Ovary (tissue), 9 donors: ENCODE results near the gene FOXL3. TPM values are rescaled to one million over a fixed set of nuclear protein-coding genes. Genes with fewer than 3 reads are reported as not detected.

Source experiments
- DNase-seq, 5 donors: peaks; one replicate each; pipeline ENCODE4 v3.0.0-alpha.2; 2019 to 2020
- H3K27ac ChIP-seq, 2 donors: fragments of 200-600 bp; one replicate each; pipeline versions ENCODE4 v1.5.1 to v1.8.0; 2019 to 2022
- H3K27me3 ChIP-seq: fragments of 200-600 bp; one replicate; pipeline ENCODE4 v1.8.0; 2022
- H3K36me3 ChIP-seq: fragments of 200-600 bp; sonication (generic); one replicate; pipeline ENCODE4 v1.5.1; 2019
- H3K4me1 ChIP-seq: one replicate; pipeline ENCODE4 v1.8.1; 2013; ENCODE audit warnings: mild to moderate bottlenecking, moderate library complexity; ENCODE audit not compliant: insufficient read depth
- H3K4me3 ChIP-seq: fragments of 200-600 bp; sonication (generic); one replicate; pipeline ENCODE4 v1.5.1; 2017
- H3K9me3 ChIP-seq, 2 donors: fragments of 200-600 bp in 1 of 2; sonication (generic) in 1 of 2; one replicate each; pipeline versions ENCODE4 v1.5.1 to v1.8.1; 2013 to 2019; ENCODE audit warnings: mild to moderate bottlenecking in 1 of 2, moderate library complexity in 1 of 2
- CTCF ChIP-seq, 3 donors: fragments of 450-650 bp in 2 of 3; fragments of 200-600 bp in 1 of 3; IDR thresholded peaks; one replicate each; pipeline versions ENCODE4 v1.5.1 to v1.8.0; 2016 to 2022; ENCODE audit warnings: antibody characterized with exemption in 3 of 3, mild to moderate bottlenecking in 1 of 3
- EP300 ChIP-seq: sonication (generic); formaldehyde crosslinking; IDR thresholded peaks from one replicate; pipeline ENCODE4 v1.6.1; 2017; ENCODE audit warnings: antibody characterized with exemption
- POLR2A ChIP-seq: fragments of 450-650 bp; IDR thresholded peaks from one replicate; pipeline ENCODE4 v1.6.1; 2017; ENCODE audit warnings: antibody characterized with exemption, mild to moderate bottlenecking, moderate library complexity
- whole genome bisulfite sequencing, 3 donors: extraction: QIAGEN DNeasy Blood & Tissue Kit in 1 of 3; methylation state at CpG; one replicate each; pipeline versions ENCODE4 v1.1.5 to v1.1.7; 2013 to 2017; 5-methylcytosine and 5-hydroxymethylcytosine counted together
- intact Hi-C, 4 donors: fragments of 100-400 bp; cut with DNase I; formaldehyde crosslinking; loops; one replicate each; pipeline versions ENCODE4 v1.11.0 to v1.15.1; 2022 to 2023
- polyA plus RNA-seq, 2 donors: library from polyadenylated mRNA; stranded (reverse); fragments of 200-250 nt in 1 of 2; fragments of 350-450 nt in 1 of 2; fragmentation: Illumina TruSeq in 1 of 2; extraction: RNeasy Lipid Tissue Mini Kit (QIAGEN cat#74804) in 1 of 2; gene quantifications; one replicate each; pipeline ENCODE4 v1.2.3, GENCODE V29; 2013 to 2014
- total RNA-seq, 7 donors: library from RNA; depleted of rRNA in 2 of 7; stranded (reverse); fragments of >200 nt in 2 of 7; fragmentation: NEBNext Ultra II Directional in 3 of 7; extraction: Animal tissue kit (Norgen Biotek cat#: 25700) in 3 of 7; gene quantifications; one replicate each; pipeline versions ENCODE4 v1.1.0 to v1.2.4, GENCODE V29; 2016 to 2023
- donor health status: DM: no; HTN: no; CAD: no; lungs with moderate emphysema.
- donor health status: DM: no; HTN: no; CAD: no.
- donor health status: Bipolar disorder and iron deficiency.
- donor health status: DM: yes; HTN: yes; CAD: no.
- donor health status: DM: no; HTN: no; CAD: no.
- donor health status: DM: yes; HTN: yes; CAD: no.

FOXL3 gene
- total and polyA plus RNA-seq, 9 donors = not detected

DNA sequence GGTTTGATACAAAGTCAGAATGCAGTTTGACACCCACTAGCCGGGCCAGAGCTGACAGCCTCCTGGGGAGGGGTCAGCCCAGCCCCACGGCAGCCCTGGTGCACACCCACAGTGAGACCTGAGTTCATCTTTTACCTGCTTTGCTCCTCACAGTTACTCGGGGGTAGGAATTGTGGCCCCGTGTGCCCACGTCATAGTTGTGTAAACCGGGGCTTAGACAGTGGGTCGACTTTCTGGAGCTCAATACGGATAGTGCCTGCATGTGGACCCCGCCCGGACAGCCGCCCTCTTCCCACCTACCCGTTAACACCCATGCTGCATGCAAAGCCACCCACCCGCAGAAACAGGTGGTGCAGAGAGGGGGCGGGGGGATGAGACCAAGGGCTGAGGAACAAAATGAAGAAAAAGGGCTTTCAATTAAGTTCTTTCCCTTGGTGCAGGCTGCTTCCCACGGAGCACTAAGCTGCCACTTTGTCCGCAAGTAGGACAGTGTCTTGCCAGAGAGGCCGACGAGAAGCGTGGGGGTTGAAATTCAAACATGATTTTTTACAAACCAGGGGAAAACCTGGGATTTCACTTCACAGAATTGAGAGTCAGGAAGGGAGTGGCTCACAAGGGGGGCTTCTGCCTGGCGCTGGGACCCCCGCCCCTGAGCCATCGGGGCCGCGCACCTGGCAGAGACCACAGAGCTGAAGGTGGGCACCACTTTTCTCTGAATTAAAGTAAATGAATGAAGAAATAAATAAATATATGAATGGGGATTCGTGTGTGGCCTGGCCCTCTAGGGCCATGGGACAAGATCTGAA lies 24.6 kb upstream of the FOXL3 start:
- Histone ChIP-seq H3K27me3 (no peaks in the 10 kb centered on the region), H3K36me3 (no peaks in the 10 kb centered on the region), H3K4me1 (no peaks in the 10 kb centered on the region), H3K4me3 (no peak overlapping the region), H3K27ac (no peak overlapping the region), H3K9me3 (no peaks in the 10 kb centered on the region)
- 51 to 60% (median 59%) methylated on average over 25 of the region's 25 CpGs for WGBS, 3 donors
- intact Hi-C loops = no loop called here
- TF ChIP-seq POLR2A = no peak
- no peak for TF ChIP-seq EP300
- TF ChIP-seq CTCF (IDR thresholded peaks at IDR 0.05) = no peak
- DNase-seq = no peak

GRCh38 chr7:265998-266850 lies 23.7 kb upstream of the FOXL3 start:
- intact Hi-C loops = no loop called here
- no peaks in the 10 kb centered on the region for H3K27me3 ChIP-seq
- no peaks in the 10 kb centered on the region for H3K9me3 ChIP-seq
- no peak overlapping the region for H3K4me3 ChIP-seq
- no peaks in the 10 kb centered on the region for H3K4me1 ChIP-seq
- DNase-seq = no peak
- H3K36me3 ChIP-seq = no peaks in the 10 kb centered on the region
- TF ChIP-seq POLR2A = no peak
- TF ChIP-seq CTCF (IDR thresholded peaks at IDR 0.05) = no peak
- no peak for TF ChIP-seq EP300
- WGBS, 3 donors = 58 to 63% (median 63%) methylated on average over 14 to 22 of the region's 22 CpGs
- H3K27ac ChIP-seq = no peak overlapping the region

DNA sequence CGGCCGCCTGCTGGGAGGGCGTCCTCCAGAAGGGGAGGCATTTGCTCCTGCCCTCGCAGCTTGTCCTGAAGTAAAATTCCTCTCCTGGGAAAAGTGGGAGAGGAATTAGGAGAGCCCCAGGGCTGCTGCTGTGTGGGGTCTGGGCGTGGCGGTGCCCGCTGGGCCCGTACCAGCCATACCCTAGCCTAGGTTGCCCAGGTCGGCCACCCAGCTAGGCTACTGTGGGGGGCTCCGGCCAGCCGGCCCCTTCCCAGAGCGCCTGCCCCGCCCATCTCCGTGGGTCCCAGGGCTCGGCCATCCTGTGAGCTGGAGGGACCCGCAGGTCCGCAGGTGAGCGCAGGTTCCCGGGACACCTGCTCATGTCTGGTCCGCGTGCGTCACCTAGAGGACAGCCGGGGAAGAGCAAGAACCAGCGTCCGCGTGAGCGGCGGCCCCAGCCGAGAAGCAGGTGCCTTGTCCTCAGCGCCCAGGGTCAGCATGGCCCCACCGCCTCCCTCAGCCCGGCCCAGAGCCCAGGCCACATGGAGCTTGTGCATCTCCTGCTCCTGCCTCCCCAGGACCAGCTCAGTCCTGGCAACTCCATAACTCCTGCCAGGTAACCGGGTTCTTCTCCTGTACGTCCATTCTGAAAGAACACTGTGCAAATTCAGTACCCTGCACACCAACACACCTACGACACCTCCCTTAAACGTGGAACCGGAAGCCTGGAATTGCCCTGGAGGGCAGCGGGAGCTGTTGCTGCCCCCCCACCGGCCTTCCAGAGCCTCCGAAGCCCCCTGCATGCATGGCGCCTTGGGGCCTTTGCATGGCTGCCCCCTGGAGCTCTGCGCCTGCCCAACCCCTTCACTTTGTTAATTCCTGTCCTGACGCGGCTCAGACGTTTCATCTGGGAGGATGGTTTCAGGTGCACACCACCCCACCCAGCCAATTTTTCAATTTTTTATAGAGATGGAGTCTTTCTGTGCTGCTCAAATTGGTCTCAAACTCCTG lies 22.8 kb upstream of the FOXL3 start:
- Histone ChIP-seq H3K27ac (no peak overlapping the region), H3K4me3 (no peak overlapping the region), H3K4me1 (no peaks in the 10 kb centered on the region), H3K36me3 (no peaks in the 10 kb centered on the region), H3K27me3 (no peaks in the 10 kb centered on the region), H3K9me3 (no peaks in the 10 kb centered on the region)
- WGBS, 3 donors = 68 to 83% (median 71%) methylated on average over 38 to 45 of the region's 45 CpGs
- DNase-seq = peak in 2 of 5 donors; percentile 30 to 45
- TF ChIP-seq POLR2A (no peak), CTCF (IDR thresholded peaks at IDR 0.05) (no peak), EP300 (no peak)
- intact Hi-C loops = no loop called here

DNA sequence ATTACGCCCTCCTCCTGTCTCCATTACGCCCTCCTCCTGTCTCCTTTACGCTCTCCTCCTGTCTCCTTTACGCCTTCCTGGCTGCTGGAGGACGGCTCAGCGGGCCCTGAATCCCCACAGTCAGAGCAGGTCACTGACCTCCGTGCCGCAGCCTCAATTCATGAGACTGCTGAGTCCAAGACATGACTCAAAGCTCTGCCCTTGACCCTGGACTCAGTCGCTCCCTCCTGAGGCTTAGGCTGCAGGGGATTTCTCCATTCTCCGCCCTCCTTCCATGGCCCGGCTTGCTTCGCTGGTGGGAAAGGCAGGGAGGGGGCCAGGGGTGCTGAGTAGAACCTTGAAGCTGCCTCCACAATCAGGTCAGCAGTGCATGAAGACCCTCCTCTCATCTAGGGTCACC lies 21.0 kb upstream of the FOXL3 start:
- Histone ChIP-seq H3K4me3 (no peak overlapping the region), H3K9me3 (no peaks in the 10 kb centered on the region), H3K36me3 (no peaks in the 10 kb centered on the region), H3K27me3 (no peaks in the 10 kb centered on the region), H3K4me1 (no peaks in the 10 kb centered on the region), H3K27ac (no peak overlapping the region)
- no peak for DNase-seq
- WGBS, 3 donors = 49 to 57% (median 55%) methylated on average over 12 of the region's 12 CpGs
- TF ChIP-seq POLR2A (no peak), CTCF (IDR thresholded peaks at IDR 0.05) (no peak), EP300 (no peak)
- intact Hi-C loops = no loop called here
